ENCODE data around the gene RPS6KA2.
"Not testable (repeated sequence)": the region's sequence is repeated elsewhere in the genome, so short reads cannot be mapped to it uniquely, and the experiment has no call there.

The RPS6KA2 gene

GRCh38 chr6:166545156-166546034 is 81.7 kb downstream of the RPS6KA2 start:
- DNase-seq: no peak

GRCh38 chr6:166544296-166544605 is 82.8 kb downstream of the RPS6KA2 start:
- no peak for DNase-seq

DNA sequence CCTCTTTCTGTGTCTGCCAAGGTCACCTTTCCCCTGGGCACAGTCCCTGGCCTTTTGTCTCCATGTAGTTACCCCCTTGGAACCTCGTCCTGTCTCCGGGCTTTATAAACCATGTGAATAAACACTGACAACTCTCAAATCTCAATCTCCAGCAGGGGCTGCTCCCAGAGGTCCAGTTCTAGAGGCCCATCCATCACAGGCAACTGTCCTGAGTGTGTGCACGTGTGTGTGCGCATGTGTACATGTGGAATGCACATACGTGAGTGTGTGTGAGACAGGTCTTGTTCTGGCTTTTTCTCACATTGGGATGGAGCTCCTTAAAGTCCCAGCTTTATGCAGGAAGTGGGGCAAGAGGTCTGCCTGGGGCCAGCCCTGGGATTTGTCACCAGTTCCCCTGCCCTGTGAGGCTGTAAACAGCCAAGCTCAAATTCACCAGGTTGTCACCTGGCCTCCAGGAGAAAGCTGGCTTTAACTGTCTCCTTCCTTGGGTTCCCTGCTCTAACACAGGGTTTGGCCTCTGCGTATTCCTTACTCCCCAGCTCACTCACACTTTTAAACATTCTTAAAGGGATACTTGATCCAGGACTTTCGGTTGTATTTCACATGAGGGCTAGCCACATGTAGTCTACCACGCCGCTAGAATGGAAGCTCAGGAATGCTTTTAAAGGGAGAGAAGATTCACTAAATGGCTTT is 83.3 kb downstream of the RPS6KA2 start:
- no peak for DNase-seq

DNA sequence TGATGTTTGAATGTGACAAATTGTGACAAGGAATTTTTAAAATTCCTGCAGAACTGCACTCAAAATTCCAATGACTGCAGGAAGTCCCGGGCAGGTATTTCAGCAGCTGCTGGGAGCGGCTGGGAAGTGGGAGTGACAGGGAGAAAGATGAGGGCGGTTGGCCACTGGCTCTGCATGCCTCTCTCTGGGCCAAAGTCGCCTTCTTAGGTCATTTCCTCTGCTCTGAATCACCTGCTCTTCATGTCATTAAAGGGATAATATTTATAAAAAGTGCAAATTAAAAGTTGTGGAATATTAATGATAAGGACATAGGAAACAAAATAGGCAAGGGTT is 84.5 kb downstream of the RPS6KA2 start:
- no peak for DNase-seq

DNA sequence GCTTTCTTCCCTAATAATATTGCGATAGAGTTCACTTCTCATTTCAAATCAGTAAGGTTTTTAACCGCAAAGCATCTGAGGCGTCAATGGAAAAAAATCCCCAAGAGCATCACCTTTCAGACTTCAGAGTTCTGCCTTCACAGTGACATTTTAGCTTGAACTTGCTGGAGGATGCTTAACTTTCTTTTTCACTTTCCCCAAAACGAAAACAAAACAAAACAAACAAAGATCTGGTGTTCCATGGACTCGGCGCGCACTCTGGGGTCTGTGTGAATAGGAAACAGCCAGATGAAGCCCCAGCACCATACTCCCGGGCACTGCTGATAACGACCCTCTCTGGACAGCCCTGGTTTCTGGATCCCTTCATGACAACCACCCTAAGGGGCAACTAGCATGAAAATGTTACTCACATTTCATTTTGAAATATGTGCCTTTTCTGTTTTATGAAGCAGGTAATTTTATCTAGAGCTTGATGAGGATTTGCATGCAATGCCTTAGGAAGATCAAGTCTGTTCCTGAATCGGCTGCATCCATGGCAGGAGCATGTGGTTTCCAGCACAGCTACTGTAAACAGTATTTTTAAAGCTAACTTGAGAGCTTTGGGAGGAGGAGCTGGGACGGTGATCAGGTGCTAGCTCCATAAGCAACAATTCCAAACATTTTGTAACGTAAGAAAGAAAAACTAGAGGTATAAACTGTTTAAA is 85.0 kb downstream of the RPS6KA2 start:
- DNase-seq: no peak

GRCh38 chr6:166541366-166541765 is 85.7 kb downstream of the RPS6KA2 start:
- no peak for DNase-seq

GRCh38 chr6:166540631-166541331 is 86.3 kb downstream of the RPS6KA2 start:
- no peak for DNase-seq

- no peak for DNase-seq
These were observed 87.5 kb downstream of the RPS6KA2 start for GRCh38 chr6:166539543-166539942.

GRCh38 chr6:166539011-166539385 is 88.1 kb downstream of the RPS6KA2 start:
- DNase-seq: not testable (repeated sequence)

DNA sequence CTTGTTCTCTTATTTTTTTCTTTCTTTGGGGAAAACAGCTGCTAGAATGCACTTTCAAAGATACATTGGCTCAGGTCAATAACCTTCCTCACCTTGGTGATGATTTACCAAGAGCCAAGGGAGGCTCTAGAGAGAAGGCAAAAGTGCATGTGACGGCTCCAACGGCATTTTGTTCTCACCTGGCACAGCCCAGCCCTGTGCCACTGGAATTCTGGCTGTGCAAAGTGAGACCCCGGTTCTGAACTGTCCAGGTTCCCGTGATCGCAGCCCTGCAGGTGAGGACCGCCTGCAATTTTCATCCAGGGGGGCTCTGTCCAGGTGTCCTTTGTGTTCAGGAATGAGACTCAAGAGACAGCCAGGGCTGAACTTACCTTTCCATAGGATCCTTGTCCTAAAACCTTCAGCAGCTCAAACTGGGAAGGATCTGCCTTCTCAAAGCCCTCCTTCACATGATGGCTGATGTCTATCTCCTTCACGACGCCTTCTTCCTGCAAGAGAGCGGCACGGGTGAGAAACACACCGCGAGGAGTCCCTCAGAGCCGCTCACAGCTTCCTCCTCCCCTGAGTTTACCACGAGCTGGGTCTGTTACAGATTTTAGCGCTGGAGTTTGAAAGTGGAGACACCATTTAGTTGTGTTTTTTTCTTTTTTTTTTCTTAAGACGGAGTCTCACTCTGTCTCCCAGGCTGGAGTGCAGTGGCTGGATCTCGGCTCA is 88.6 kb downstream of the RPS6KA2 start:
- DNase-seq: no peak

- no peak for DNase-seq
These were observed 92.2 kb downstream of the RPS6KA2 start for GRCh38 chr6:166534658-166535406.

- DNase-seq: peak; percentile 68
These were observed 93.7 kb downstream of the RPS6KA2 start for GRCh38 chr6:166533205-166533824.

GRCh38 chr6:166532302-166532701 is 94.7 kb downstream of the RPS6KA2 start:
- no peak for DNase-seq

DNA sequence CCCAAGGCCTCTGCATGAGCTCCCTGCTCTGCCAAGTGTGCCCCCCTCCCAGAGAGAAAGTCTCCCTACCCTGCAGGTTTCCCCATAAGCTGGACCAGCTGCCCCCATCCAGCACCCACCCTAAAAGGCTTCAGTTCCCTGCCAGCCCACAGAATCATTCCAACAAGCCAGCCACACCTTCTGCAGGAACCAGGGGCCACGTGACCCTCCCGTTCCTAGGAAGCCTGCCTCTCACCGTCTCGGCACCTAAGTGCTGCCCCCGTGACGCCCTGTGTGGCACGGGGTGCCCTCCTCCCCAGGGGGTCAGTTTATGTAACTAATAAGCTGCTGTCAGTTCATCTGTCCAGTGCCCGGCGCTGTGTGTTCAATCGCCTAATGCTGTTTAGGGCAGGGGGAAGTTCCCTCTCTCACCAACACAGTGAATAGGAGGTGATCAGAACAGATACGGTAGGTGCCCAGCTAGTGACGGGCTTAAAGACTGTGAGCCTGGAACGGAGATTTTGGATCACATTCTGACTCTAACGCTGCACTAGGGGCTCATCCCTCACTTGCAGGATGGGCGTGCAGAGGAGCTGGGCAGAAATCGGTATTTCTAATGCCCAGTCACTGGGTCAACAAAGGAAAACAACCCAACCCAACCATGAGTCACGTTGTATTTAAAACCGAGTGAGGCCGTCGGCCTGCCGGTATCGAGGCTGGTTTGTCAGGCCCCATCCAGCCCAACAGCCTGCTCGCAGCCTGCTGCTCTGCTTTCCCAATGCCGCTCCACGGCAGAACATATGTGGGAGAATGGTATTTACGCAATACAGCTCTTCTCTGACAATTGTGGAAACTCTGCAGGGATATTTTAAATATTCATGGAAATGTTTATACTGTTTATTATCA is 96.6 kb downstream of the RPS6KA2 start:
- no peak for DNase-seq

DNA sequence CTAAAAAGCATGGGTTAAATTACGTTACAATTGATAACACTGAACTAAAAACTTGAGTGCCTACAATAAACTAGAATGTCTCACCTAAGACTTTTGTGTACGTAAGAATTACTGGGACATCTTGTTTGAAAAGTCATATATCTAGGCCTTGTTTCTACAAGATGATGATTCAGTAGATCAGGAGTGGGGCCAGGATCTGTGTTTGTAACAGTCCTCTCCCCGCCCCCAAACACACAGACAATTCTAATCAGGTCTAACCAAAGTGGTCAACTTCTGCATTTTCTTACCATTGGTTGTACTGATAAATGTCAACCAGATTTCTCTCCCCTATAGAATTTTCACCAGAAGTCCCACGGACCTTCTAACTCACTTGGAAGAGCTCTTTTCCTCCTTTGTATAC is 97.5 kb downstream of the RPS6KA2 start:
- no peak for DNase-seq

- DNase-seq: not testable (repeated sequence)
These were observed 98.0 kb downstream of the RPS6KA2 start for GRCh38 chr6:166529058-166529457.

- no peak for DNase-seq
These were observed 99.2 kb downstream of the RPS6KA2 start for GRCh38 chr6:166527849-166528248.

- DNase-seq: no peak
These were observed 100.1 kb downstream of the RPS6KA2 start for GRCh38 chr6:166526937-166527336.

GRCh38 chr6:166525567-166525966 is 101.5 kb downstream of the RPS6KA2 start:
- DNase-seq: no peak

GRCh38 chr6:166523782-166524559 is 103.1 kb downstream of the RPS6KA2 start:
- DNase-seq: no peak
